Activated T-helper 2 cell treated with anti-CD3 and anti-CD28 coated beads, Interferon-gamma antibody, Interleukin-2, Interleukin-4, amounts not matched to agents 10 μg/mL and 5 μg/mL and 100 μg/mL, durations not matched to agents 14 hours and 24 hours and 36 hours (primary cell): Measurements from ENCODE around the gene INTS4. TPM values are rescaled to one million over a fixed set of nuclear protein-coding genes. Genes with fewer than 3 reads are reported as not detected.
"Not testable (repeated sequence)": the region's sequence is repeated elsewhere in the genome, so short reads cannot be mapped to it uniquely, and the experiment has no call there.

Experiments used
- DNase-seq: peaks from one replicate; pipeline ENCODE4 v3.0.0; 2021; ENCODE audit warnings: low spot score
- H3K27ac Mint-ChIP-seq: one replicate; pipeline ENCODE4 v1.8.0; 2021; ENCODE audit warnings: mixed read lengths
- H3K27me3 Mint-ChIP-seq: one replicate; pipeline ENCODE4 v1.8.0; 2021; ENCODE audit warnings: low read depth, mixed read lengths
- H3K36me3 Mint-ChIP-seq: one replicate; pipeline ENCODE4 v1.8.0; 2021; ENCODE audit warnings: low read depth, mixed read lengths
- H3K4me1 Mint-ChIP-seq: one replicate; pipeline ENCODE4 v1.8.0; 2021; ENCODE audit warnings: low read depth, mixed read lengths
- H3K4me3 Mint-ChIP-seq: one replicate; pipeline ENCODE4 v1.8.0; 2021; ENCODE audit warnings: low read depth, mild to moderate bottlenecking, moderate library complexity, mixed read lengths
- H3K9me3 Mint-ChIP-seq: one replicate; pipeline ENCODE4 v1.8.0; 2021; ENCODE audit warnings: mixed read lengths
- intact Hi-C: fragments of 100-400 bp; cut with micrococcal nuclease; formaldehyde crosslinking; loops from one replicate; pipeline ENCODE4 v1.15.1; 2023
- total RNA-seq: library from RNA; stranded (reverse); gene quantifications from 2 replicates; pipeline ENCODE4 v1.2.3, GENCODE V29; 2022

INTS4 gene, protein sequence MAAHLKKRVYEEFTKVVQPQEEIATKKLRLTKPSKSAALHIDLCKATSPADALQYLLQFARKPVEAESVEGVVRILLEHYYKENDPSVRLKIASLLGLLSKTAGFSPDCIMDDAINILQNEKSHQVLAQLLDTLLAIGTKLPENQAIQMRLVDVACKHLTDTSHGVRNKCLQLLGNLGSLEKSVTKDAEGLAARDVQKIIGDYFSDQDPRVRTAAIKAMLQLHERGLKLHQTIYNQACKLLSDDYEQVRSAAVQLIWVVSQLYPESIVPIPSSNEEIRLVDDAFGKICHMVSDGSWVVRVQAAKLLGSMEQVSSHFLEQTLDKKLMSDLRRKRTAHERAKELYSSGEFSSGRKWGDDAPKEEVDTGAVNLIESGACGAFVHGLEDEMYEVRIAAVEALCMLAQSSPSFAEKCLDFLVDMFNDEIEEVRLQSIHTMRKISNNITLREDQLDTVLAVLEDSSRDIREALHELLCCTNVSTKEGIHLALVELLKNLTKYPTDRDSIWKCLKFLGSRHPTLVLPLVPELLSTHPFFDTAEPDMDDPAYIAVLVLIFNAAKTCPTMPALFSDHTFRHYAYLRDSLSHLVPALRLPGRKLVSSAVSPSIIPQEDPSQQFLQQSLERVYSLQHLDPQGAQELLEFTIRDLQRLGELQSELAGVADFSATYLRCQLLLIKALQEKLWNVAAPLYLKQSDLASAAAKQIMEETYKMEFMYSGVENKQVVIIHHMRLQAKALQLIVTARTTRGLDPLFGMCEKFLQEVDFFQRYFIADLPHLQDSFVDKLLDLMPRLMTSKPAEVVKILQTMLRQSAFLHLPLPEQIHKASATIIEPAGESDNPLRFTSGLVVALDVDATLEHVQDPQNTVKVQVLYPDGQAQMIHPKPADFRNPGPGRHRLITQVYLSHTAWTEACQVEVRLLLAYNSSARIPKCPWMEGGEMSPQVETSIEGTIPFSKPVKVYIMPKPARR
- 62.7 and 66.8 TPM in 2 replicates for total RNA-seq

DNA sequence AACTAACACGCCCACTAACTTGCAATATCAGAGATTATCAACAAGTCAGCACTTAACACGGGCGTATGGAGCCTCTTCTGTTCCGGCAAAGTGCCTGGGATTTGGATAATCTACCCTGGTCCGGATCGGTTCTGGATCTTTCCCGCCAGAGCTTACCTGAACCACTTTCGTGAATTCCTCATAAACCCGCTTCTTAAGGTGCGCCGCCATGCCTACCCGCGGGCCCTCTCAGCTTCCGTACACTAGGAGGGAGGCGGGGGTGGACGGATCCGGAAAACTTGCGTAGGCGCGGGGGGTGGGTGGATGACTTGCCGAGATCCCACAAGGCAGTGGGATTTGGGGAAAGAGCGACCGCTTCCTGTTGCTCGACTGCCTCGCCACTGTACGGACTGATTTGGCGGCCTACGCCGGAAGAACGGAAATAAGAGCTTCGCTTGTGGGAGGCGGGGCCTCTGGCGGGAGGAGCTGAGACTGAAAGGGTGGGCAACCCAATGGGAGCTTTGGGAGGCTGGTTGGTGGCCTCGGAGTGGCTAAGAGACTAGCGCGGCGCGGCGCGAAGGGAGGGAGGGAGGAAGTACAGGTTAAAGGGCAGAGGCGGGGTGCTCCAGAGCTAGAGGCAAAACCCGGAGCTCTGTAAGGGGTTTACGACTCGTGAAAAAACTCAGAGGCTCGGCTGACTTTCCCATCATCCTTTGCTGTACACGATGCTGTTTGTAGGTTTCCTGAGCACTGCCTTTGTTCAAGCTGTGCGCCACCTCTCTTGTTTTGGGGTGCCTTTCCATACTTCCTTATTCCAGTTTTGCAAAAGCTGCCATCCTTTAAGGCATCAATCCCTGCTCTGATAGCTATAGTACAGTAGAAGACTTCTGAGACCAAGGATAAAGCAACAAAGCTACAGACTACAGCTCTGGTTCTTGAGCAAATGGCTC is at the start of gene INTS4:
Gene INTS4 (minus strand): TSS at position 235 of the 929 bp plus-strand sequence. CDS start 25 bp downstream, at position 210.
- Mint-ChIP-seq H3K36me3 (peaks cover 6% of the 10 kb centered on the region), H3K27ac (peak within 1 kb of the TSS; percentile 76), H3K9me3 (no peaks in the 10 kb centered on the region), H3K4me1 (peaks cover 15% of the 10 kb centered on the region), H3K4me3 (peak within 1 kb of the TSS; percentile 91), H3K27me3 (no peaks in the 10 kb centered on the region)
- peak; percentile 99 for DNase-seq
- intact Hi-C loops = loop anchor here (1.0 to 2.0 kb wide), 3 partner anchors 174 to 580 kb away; partner anchors contain the start of genes KCTD21, NARS2, RSF1 and USP35

DNA sequence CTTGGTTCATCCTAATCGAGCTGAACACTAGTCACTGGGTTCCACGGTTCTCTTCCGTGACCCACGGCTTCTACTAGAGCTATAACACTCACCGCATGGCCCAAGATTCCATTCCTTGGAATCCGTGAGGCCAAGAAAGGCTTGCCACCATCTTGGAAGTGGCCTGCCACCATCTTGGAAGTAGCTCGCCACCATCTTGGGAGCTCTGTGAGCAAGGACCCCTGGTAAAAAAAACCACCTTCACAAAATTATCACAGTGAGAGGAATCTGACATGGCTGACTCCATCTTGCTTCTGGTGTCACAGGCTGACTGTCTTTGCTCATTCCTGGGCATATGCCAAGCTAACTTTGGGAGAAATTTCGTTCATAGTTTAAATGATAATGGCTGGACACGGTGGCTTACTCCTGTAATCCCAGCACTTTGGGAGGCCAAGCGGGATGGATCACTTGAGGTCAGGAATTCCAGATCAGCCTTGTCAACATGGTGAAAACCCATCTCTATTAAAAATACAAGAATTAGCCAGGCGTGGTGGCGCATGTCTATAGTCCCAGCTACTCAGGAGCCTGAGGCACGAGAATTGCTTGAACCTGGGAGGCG is 47.5 kb upstream of the INTS4 start:
- Mint-ChIP-seq H3K9me3 (no peaks in the 10 kb centered on the region), H3K36me3 (no peaks in the 10 kb centered on the region), H3K27me3 (no peaks in the 10 kb centered on the region), H3K4me1 (peaks cover 17% of the 10 kb centered on the region), H3K27ac (no peak overlapping the region), H3K4me3 (no peak overlapping the region)
- no peak for DNase-seq
- intact Hi-C loops = no loop called here

DNA sequence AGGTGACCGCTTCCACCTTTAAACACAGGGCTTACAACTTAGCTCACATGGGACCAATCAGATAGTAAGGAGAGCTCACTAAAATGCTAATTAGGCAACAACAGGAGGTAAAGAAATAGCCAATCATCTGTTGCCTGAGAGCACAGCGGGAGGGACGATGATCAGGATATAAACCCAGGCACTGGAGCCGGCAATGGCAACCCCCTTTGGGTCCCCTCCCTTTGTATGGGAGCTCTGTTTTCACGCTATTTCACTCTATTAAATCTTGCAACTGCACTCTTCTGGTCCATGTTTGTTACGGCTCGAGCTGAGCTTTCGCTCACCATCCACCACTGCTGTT is 46.9 kb upstream of the INTS4 start:
- H3K4me1 Mint-ChIP-seq = peaks cover 16% of the 10 kb centered on the region
- DNase-seq, H3K27me3 Mint-ChIP-seq, H3K36me3 Mint-ChIP-seq, intact Hi-C loops, H3K4me3 Mint-ChIP-seq, H3K27ac Mint-ChIP-seq, H3K9me3 Mint-ChIP-seq: not testable (repeated sequence)

DNA sequence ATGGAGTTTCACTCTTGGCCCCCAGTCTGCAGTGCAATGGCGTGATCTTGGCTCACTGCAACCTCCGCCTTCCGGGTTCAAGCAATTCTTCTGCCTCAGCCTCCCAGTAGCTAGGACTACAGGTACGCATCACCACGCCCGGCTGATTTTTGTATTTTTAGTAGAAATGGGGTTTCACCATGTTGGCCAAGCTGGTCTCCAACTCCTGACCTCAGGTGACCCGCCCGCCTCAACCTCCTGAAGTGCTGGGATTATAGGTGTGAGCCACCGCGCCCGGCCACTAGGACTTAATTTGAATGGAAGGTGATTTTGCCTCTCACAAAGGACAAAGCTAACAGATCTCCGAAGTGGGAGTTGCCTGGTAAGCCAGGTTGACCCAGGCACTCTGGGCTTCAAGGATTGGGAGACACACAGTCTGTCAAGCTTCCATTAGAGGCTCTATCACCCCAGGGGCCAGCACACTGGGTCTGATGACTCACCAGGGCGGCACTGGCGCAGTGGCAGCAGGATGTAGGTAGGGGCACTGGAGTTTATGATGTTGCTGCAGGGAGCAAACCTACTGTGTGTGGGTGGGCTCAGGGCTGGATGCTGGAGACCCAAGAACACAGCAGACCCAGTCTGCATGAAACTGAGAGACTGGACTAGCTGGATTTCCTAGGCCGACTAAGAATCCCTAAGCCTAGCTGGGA is 46.4 kb upstream of the INTS4 start:
- peaks cover 12% of the 10 kb centered on the region for H3K4me1 Mint-ChIP-seq
- no peaks in the 10 kb centered on the region for H3K36me3 Mint-ChIP-seq
- DNase-seq = no peak
- no peak overlapping the region for H3K27ac Mint-ChIP-seq
- H3K27me3 Mint-ChIP-seq = no peaks in the 10 kb centered on the region
- no peak overlapping the region for H3K4me3 Mint-ChIP-seq
- intact Hi-C loops = no loop called here
- no peaks in the 10 kb centered on the region for H3K9me3 Mint-ChIP-seq

DNA sequence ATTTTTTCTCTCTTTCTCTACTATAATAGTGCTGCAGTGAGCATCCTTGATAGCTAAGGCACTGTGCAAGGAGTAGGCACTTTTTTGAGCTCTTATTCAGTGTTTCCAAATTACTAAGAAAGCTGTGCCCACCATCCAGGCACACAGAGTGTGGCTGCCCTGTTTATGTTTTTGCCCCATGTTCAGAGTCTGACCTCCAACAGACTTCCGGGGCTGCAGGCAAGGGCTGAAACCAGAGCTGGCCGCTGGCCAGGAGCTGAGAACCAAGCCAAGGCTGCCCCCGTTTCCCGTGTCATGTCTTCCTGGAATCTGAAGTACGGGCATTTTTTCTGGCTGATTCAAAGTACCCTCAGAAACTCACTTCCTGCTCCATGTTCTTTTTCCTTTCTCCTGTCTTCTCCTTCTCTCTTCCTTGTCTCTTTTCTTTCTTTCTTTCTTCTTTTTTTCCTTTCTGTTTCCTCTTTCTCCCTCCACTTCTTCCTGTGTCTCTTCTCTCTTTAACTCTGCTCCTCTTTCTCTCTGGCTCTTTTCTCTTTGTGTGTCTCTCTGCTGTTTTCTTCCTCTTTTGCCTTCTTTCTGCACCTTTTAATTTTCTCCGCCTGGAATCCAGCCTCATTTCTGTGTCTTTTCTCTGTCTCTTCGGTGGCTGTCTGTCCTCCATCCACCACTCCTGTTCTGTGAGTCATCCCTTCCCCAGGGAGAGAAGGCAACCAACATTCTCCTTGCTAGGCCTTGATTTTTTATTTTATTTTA is 45.6 kb upstream of the INTS4 start:
- Mint-ChIP-seq H3K27me3 (no peaks in the 10 kb centered on the region), H3K4me1 (peaks cover 9% of the 10 kb centered on the region), H3K36me3 (no peaks in the 10 kb centered on the region), H3K9me3 (no peaks in the 10 kb centered on the region), H3K27ac (peak overlapping the region; percentile 83), H3K4me3 (peak overlapping the region; percentile 28)
- intact Hi-C loops = no loop called here
- no peak for DNase-seq

DNA sequence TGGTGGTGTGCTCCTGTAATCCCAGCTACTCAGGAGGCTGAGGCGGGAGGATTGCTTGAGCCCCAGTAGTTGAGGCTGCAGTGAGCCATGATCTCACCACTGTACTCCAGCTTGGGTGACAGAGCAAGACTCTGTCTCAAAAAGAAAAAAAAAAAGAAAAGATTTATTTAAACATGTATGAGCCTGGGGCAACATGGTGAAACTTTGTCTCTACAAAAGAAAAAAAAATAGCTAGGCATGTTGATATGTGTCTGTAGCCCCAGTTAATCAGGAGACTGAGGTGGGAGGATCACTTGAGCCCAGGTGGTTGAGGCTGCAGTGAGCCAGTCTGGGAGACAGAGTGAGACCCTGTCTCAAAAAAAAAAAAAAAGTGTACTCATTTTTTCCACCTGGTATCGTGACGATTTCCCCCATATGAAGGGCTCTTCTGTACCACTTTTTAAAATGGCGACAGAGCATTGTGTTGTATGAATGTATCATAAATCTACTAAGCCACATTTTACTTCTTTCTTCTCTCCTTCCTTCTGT is 45.0 kb upstream of the INTS4 start:
- intact Hi-C loops = no loop called here
- Mint-ChIP-seq H3K36me3 (no peaks in the 10 kb centered on the region), H3K27me3 (no peaks in the 10 kb centered on the region), H3K9me3 (no peaks in the 10 kb centered on the region), H3K4me1 (peaks cover 9% of the 10 kb centered on the region), H3K27ac (peak overlapping the region; percentile 83), H3K4me3 (no peak overlapping the region)
- no peak for DNase-seq

DNA sequence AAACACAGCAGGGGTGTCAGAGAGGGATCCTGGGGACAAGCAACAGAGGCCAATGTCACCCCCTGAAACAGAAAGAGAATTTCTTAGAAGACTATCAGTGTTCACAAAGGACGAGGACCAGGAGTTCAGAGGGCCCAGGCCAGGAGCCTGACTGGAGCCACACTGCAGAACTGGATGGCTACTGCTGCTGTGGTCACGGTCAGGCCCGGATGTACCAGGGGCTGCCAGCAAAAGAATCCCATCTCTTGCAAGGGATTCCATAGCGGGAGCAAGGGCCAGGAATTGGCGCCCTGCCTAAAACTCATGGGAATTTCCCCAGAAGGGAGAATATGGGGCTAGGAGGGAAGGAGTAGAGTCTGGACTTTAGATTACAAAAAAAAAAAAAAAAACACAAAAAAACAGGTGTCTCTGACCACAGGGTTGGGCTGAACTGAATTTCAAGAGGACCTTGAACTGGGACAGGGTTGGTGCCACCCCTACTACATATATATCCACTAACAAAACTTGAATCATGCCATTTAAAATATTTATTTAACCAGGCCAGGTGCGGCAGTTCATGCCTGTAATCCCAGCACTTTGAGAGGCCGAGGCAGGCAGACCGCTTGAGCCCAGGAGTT is 44.3 kb upstream of the INTS4 start:
- Mint-ChIP-seq H3K4me3 (no peak overlapping the region), H3K4me1 (peaks cover 9% of the 10 kb centered on the region), H3K27ac (no peak overlapping the region), H3K27me3 (no peaks in the 10 kb centered on the region), H3K9me3 (no peaks in the 10 kb centered on the region), H3K36me3 (no peaks in the 10 kb centered on the region)
- no peak for DNase-seq
- intact Hi-C loops = no loop called here

DNA sequence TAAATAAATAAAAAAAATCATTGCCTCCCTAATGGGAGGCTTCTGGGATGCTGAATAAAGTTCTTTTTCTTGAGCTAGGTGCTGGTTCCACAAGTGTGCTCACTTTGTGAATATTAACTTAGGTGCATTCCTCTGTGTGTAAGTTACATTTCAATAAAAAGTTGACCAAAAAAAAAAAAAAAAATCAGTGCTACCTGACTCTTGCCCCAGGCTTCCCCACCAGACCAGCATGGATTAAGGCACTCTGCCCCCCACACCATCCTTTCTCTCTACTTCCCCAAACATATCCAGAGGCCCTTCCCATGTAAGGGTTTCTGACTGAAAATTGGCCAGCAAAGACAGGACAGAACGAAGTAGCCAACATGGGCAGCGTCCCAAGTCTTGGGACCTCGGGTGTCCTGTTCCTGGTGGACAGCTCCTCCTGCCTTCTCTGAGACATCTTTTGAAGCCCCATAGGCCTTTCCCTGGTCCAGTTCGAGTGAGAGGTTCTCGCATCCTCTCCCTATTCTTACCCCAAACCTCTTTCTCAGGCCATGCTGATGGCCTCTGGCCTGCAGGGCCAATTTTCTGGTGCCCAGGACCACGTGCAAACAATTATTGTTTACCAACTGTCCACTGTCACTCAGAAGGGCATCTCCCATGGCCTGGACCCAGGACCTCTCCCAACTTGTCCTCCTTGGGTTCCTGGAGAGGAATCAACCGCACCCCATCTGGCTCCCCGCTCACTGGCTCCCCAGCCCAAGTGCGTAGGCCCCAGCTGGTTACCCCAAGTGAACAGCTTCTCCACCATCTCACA is 43.6 kb upstream of the INTS4 start:
- no peaks in the 10 kb centered on the region for H3K9me3 Mint-ChIP-seq
- H3K4me3 Mint-ChIP-seq = no peak overlapping the region
- intact Hi-C loops = no loop called here
- H3K27me3 Mint-ChIP-seq = no peaks in the 10 kb centered on the region
- H3K36me3 Mint-ChIP-seq = no peaks in the 10 kb centered on the region
- H3K4me1 Mint-ChIP-seq = peaks cover 9% of the 10 kb centered on the region
- no peak overlapping the region for H3K27ac Mint-ChIP-seq
- no peak for DNase-seq

DNA sequence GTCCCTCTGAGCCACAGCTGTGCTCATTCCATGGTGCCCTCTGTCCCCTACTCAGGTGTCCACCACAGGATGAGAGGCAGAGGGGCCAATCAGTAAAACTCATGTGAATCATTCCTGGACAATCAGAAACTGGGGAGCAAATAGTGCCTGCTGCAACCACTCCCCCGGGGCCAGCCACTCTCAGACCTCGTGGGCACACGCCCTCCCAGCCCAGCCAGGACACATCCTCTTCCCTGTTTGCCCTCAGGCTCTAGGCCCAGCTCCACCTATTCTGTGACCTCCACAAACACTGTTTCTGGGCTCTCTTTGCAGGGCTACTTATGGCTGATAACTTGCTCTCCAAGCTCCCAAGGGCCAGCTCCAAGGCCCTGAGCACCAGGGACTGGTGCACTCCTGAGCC is 42.6 kb upstream of the INTS4 start:
- Mint-ChIP-seq H3K27me3 (no peaks in the 10 kb centered on the region), H3K27ac (no peak overlapping the region), H3K9me3 (no peaks in the 10 kb centered on the region), H3K4me3 (no peak overlapping the region), H3K4me1 (peaks cover 9% of the 10 kb centered on the region), H3K36me3 (no peaks in the 10 kb centered on the region)
- no peak for DNase-seq
- intact Hi-C loops = no loop called here

DNA sequence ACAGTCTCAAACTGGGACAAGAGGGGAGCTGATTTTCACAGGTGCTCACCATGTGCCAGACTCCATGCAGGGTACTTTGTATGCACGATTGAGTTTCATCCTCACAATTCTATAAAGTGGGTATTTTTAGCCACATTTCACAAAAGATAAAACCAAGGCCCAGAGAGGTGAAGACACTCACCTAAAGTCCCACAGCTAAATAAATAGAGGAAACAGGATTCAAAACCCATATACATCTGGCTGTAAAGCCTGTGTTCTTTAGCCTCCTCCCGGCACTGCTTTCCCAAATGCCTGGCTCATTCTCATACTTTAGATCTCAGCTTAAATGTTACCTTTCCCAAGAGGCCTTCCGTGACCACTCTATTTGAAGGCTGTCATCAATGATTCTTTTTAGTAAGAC is 41.8 kb upstream of the INTS4 start:
- peaks cover 9% of the 10 kb centered on the region for H3K4me1 Mint-ChIP-seq
- no peaks in the 10 kb centered on the region for H3K27me3 Mint-ChIP-seq
- DNase-seq = no peak
- no peak overlapping the region for H3K27ac Mint-ChIP-seq
- no peak overlapping the region for H3K4me3 Mint-ChIP-seq
- no peaks in the 10 kb centered on the region for H3K36me3 Mint-ChIP-seq
- intact Hi-C loops = no loop called here
- H3K9me3 Mint-ChIP-seq = no peaks in the 10 kb centered on the region
